Smooth muscle cell (in vitro differentiated cells): Measurements from ENCODE around the gene ARHGAP26. TPM values are rescaled to one million over a fixed set of nuclear protein-coding genes. Genes with fewer than 3 reads are reported as not detected.

Experiments used
- DNase-seq: peaks from one replicate; lab custom pipeline; 2025; ENCODE audit not compliant: unreplicated experiment; lab: John Stamatoyannopoulos, UW
- H2AFZ ChIP-seq: fragments of 200-600 bp; sonication (generic); 2 replicates; pipeline ENCODE4 v1.6.0; 2016; ENCODE audit warnings: antibody characterized with exemption, low read depth, mild to moderate bottlenecking
- H3F3A ChIP-seq: fragments of 200-600 bp; sonication (generic); 2 replicates; pipeline ENCODE4 v1.6.0; 2017; ENCODE audit warnings: antibody characterized with exemption, low read depth
- H3K27ac ChIP-seq: fragments of 200-600 bp; sonication (generic); 2 replicates; pipeline ENCODE4 v1.5.1; 2016; ENCODE audit warnings: low read depth, mild to moderate bottlenecking
- H3K27me3 ChIP-seq: fragments of 200-600 bp; sonication (generic); 2 replicates; pipeline ENCODE4 v1.6.1; 2016; ENCODE audit warnings: low read depth, mild to moderate bottlenecking
- H3K36me3 ChIP-seq: fragments of 200-600 bp; sonication (generic); 2 replicates; pipeline ENCODE4 v1.5.1; 2016; ENCODE audit warnings: low read depth
- H3K4me1 ChIP-seq: fragments of 200-600 bp; sonication (generic); 2 replicates; pipeline ENCODE4 v1.5.1; 2016; ENCODE audit warnings: low read depth
- H3K4me2 ChIP-seq: fragments of 200-600 bp; sonication (generic); 2 replicates; pipeline ENCODE4 v1.6.0; 2016; ENCODE audit warnings: mild to moderate bottlenecking
- H3K4me3 ChIP-seq: fragments of 200-600 bp; sonication (generic); 2 replicates; pipeline ENCODE4 v1.5.1; 2016; ENCODE audit warnings: mild to moderate bottlenecking
- H3K79me2 ChIP-seq: fragments of 200-600 bp; sonication (generic); 2 replicates; pipeline ENCODE4 v1.6.0; 2016; ENCODE audit warnings: low read depth, mild to moderate bottlenecking
- H3K9ac ChIP-seq: fragments of 200-600 bp; sonication (generic); 2 replicates; pipeline ENCODE4 v1.6.0; 2016; ENCODE audit warnings: low read depth
- H3K9me3 ChIP-seq: fragments of 200-600 bp; sonication (generic); replicated peaks from 2 replicates; pipeline ENCODE4 v1.5.1; 2016; ENCODE audit warnings: low read depth
- H4K20me1 ChIP-seq: fragments of 200-600 bp; sonication (generic); 2 replicates; pipeline ENCODE4 v1.6.0; 2016; ENCODE audit warnings: low read depth
- WGBS: methylation state at CpG from one replicate; pipeline ENCODE4 v1.1.7; 2016; ENCODE audit warnings: low lambda C conversion rate; 5-methylcytosine and 5-hydroxymethylcytosine counted together
- polyA plus RNA-seq: library from polyadenylated mRNA; unstranded; fragments of >200 nt; fragmentation: Nextera tagmentation; extraction: Ambion mirVana; gene quantifications from 2 replicates; pipeline ENCODE4 v1.2.1, GENCODE V29; 2016
- total RNA-seq: library from RNA; depleted of rRNA; stranded (reverse); fragments of >200 nt; gene quantifications from 2 replicates; pipeline ENCODE4 v1.2.3, GENCODE V29; 2014
- TF ChIP-seq, protein P1 (sequence below): fragments of 200-600 bp; sonication (generic); IDR thresholded peaks from 2 replicates; pipeline ENCODE4 v1.5.1; 2017; ENCODE audit warnings: borderline replicate concordance, mild to moderate bottlenecking, antibody characterized with exemption; ENCODE audit not compliant: insufficient read depth, poor library complexity, severe bottlenecking

Gene ARHGAP26
- total and polyA plus RNA-seq, 2 experiments from 2014 or later, result 2.2 to 5.1 TPM

DNA sequence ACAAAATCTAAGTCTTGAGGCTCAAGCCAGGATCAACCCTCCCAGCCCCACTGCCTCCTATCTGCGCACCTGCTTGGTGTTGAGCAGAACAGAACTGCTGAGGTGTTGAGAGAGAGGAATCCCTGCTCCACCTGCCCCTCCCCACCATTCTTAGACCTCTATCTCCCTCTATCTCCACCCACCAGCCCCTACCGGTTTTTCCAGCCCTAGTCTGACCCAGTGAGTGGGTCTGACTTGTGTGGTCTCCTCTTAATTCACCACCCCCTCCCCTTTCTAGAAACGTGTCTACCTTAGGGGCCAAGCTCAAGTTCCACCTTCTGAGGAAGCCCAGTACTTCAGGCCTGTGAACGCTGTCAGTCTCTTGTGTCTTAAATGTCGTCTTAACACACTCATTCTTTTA lies 93.7 kb downstream of the ARHGAP26 start:
- H2AFZ ChIP-seq, result no peak overlapping the region
- H3K9me3 ChIP-seq, result no peaks in the 10 kb centered on the region
- no peak overlapping the region for H3K4me2 ChIP-seq
- no peaks in the 10 kb centered on the region for H4K20me1 ChIP-seq
- H3K36me3 ChIP-seq, result no peaks in the 10 kb centered on the region
- H3K9ac ChIP-seq, result no peak overlapping the region
- H3F3A ChIP-seq, result no peaks in the 10 kb centered on the region
- no peaks in the 10 kb centered on the region for H3K27me3 ChIP-seq
- H3K4me1 ChIP-seq, result no peaks in the 10 kb centered on the region
- DNase-seq, result no peak
- no peak overlapping the region for H3K4me3 ChIP-seq
- 35% methylated on average over 5 of the region's 5 CpGs for WGBS
- no peaks in the 10 kb centered on the region for H3K79me2 ChIP-seq
- peak overlapping the region; percentile 15 for H3K27ac ChIP-seq
- TF ChIP-seq, protein P1, sequence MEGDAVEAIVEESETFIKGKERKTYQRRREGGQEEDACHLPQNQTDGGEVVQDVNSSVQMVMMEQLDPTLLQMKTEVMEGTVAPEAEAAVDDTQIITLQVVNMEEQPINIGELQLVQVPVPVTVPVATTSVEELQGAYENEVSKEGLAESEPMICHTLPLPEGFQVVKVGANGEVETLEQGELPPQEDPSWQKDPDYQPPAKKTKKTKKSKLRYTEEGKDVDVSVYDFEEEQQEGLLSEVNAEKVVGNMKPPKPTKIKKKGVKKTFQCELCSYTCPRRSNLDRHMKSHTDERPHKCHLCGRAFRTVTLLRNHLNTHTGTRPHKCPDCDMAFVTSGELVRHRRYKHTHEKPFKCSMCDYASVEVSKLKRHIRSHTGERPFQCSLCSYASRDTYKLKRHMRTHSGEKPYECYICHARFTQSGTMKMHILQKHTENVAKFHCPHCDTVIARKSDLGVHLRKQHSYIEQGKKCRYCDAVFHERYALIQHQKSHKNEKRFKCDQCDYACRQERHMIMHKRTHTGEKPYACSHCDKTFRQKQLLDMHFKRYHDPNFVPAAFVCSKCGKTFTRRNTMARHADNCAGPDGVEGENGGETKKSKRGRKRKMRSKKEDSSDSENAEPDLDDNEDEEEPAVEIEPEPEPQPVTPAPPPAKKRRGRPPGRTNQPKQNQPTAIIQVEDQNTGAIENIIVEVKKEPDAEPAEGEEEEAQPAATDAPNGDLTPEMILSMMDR, result no peak

DNA sequence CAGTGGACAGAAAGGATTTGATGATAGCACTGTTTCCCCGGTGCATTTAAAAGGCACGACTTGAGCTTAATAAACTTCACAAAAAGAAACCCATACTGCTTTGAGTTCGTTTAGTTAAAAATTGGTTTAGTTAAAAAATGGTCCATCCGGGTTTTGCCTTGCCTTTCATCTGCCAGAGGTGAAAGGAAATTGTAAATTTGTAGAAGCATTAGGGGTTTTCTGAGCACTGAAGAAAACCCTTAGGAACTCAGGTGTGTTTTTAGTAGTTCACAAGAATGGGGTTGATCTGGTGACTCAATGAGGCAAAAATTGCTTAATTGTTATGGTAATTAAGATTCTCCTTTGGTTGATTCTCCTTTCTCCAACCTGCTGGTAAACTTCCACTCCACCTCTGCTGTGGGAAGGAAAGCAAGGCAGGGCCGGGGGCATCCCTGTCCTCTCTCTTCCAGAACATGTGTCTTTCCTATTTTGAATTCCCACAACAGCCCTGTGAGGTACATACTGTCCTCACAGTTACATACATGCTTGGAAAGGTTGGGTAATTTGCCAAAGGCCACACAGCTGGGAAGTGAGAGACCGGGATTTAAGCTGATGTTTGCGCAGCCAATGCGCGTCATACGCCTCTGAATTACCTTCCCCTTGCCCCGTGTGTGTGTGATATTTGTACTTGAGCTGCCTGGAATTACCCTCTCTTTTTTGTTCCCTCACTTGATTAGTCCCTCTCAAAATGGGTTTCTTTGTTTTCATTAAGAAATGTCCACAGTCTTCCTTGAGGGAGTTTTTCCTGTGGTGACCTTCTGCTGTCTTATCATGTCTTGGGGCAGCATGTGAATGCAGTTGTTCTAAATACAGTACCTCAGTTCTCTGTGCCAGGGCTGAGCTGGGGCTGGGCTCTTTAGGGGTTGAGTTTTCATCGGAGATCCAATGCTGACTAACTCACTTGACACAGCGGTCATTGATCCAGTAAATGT lies 94.4 kb downstream of the ARHGAP26 start:
- H3K27ac ChIP-seq, result peak overlapping the region; percentile 15
- H3K79me2 ChIP-seq, result no peaks in the 10 kb centered on the region
- H3K4me2 ChIP-seq, result no peak overlapping the region
- DNase-seq, result no peak
- no peaks in the 10 kb centered on the region for H3K36me3 ChIP-seq
- WGBS, result 63% methylated on average over 13 of the region's 13 CpGs
- H3K9me3 ChIP-seq, result no peaks in the 10 kb centered on the region
- no peak overlapping the region for H3K4me3 ChIP-seq
- no peak overlapping the region for H2AFZ ChIP-seq
- H4K20me1 ChIP-seq, result no peaks in the 10 kb centered on the region
- TF ChIP-seq, protein P1, result no peak
- no peaks in the 10 kb centered on the region for H3K4me1 ChIP-seq
- no peaks in the 10 kb centered on the region for H3F3A ChIP-seq
- no peaks in the 10 kb centered on the region for H3K27me3 ChIP-seq
- no peak overlapping the region for H3K9ac ChIP-seq

DNA sequence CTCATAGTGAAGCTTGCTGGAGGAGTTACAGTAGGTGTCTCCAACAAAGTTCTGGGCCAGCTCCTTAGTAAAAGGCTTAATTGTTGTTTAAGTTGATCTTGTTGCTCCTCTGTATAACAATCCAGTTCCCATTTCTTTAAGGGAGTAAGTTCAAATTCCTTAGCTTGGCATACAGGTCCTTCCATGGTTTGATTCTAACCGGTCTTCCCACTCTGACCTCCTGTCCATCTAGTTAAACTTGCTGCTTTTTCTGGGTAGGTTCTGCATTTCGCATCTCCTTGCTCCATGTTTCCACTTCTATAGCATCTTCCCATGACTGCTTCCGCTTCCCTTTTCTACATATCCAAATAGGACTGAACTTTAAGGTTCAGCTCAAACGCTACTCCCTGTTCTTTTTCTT lies 95.5 kb downstream of the ARHGAP26 start:
- H3K9me3 ChIP-seq, result no peaks in the 10 kb centered on the region
- no peak overlapping the region for H3K4me2 ChIP-seq
- H3K27ac ChIP-seq, result no peak overlapping the region
- no peaks in the 10 kb centered on the region for H3K79me2 ChIP-seq
- H4K20me1 ChIP-seq, result no peaks in the 10 kb centered on the region
- no peaks in the 10 kb centered on the region for H3K27me3 ChIP-seq
- no peaks in the 10 kb centered on the region for H3K4me1 ChIP-seq
- H3F3A ChIP-seq, result no peaks in the 10 kb centered on the region
- no peak overlapping the region for H2AFZ ChIP-seq
- no peaks in the 10 kb centered on the region for H3K36me3 ChIP-seq
- H3K9ac ChIP-seq, result no peak overlapping the region
- DNase-seq, result no peak
- no peak overlapping the region for H3K4me3 ChIP-seq
- TF ChIP-seq, protein P1, result no peak
- 96% methylated on average over 4 of the region's 4 CpGs for WGBS
